GM21381 (cell line): ENCODE results near the gene UBL7.

Experiments used
- ATAC-seq: cut with Tn5 transposase; IDR thresholded peaks from one replicate; pipeline ENCODE4 v1.9.1; 2021; ENCODE audit warnings: mild to moderate bottlenecking, moderate library complexity; ENCODE audit not compliant: unreplicated experiment

UBL7 gene

GRCh38 chr15:74424901-74425528 is 35.9 kb downstream of the UBL7 start:
- no peak for ATAC-seq

DNA sequence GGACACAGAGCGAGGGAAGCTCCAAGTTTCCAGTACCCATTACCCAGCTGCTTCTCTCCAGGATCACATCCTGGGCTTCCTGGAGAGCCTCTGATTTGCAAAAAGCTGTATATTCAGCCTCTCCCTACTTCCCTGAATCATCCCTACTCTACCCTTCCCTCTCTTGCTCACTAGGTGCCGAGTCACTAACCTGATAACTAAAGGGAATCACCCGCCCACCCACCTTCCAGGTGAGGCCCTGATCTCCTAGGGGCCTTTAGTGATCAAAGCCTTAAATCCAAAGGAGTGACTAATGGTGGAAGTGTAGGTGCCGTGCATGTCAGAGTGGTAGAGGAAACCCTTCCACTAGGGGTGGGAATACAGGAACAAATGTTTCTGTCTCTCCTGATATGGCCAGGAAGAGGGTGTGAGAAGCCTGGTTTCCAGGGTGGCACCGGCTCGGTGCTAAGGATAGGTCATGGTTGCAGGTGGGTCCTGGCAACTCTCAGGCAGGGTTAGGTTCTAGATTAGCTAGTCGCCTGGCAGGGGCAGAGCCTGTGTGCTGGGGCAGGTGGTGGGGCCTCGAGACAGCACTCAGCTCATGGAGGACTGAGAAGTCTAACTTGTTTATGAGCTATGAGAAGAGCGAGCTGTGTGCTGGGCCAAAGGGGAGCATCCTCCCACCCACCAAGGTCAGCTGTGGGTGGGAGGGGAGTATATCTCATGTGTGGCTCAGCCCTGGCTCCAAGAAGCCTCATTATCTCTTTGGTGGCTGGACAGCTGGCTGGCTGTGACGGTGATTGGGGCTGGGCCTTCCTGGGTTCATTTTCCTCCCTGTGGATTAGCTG is 37.3 kb downstream of the UBL7 start:
- ATAC-seq = no peak

DNA sequence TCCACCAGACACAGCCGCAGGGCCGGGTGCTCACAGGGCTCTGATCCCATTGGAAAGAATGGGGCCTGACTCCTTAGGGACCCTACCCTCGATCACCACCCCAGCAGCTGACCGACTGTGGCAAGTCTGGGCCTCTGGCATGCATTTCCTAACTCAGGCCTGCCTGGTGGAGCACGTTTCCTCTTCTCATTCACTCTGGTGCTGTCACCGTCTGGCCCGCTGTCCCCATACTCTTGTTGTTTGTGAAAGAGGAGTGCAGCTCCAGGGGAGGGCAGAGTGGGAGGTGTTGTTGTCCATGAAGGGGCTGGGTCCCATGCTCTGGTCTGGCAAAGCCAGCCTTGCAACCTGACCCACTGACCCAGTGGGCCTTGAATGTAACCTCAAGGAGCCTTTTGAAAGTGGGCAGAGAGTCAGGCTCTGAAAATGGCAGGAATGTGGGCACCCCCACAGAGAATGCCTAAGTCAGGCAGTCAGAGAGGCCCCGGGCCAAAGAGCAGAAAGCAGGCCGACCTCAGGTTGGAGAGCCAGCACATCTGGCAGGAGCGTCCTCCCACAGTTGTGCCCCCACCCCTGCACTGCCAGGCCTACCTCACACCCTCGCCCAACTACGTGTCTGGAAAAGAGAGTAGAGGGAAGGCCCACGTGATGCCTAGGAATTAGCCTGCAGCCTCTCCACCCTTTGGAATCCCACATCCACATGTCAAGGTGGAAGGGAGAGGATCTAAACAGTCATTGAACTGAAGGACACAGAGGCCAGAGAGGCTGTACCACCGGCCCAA is 38.1 kb downstream of the UBL7 start:
- no peak for ATAC-seq

GRCh38 chr15:74422265-74422651 is 38.7 kb downstream of the UBL7 start:
- no peak for ATAC-seq

GRCh38 chr15:74421302-74422245 is 39.4 kb downstream of the UBL7 start:
- no peak for ATAC-seq

DNA sequence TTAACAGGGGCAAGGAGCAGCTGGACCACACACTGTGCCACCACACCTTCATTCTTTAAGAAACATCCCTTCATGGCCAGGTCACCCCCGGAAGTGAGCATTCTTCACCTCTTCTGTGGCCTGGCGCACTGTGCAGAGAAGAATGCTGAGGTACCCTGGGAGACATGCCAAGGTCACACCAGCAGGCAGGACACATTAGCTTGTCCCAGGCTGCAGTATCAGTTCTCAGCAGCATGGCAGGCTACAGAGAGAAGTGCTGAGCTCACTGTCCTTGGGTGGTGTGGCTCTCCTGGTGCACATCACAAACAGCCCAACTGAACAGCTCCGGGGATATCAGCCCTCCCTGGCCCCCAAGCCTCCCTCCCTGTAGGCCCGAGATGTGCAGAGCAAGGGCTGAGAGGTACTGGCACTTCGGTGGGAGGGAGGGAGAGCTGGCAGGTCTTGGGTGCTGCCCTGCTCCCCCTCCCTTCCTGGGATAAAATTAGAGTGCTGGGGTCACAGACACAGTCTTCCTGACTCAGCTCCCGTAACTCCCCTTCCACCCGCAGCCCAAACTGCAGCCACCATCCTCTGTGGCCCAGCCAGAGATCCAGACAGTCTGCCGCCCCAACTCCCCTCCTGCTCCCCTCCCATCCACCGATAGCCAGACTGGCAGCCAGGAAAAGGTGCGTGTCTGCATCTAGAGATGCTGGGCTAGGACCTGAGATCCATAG is 40.6 kb downstream of the UBL7 start:
- ATAC-seq = no peak

- ATAC-seq = no peak
Measured at GRCh38 chr15:74419432-74419831, 41.5 kb downstream of the UBL7 start.

DNA sequence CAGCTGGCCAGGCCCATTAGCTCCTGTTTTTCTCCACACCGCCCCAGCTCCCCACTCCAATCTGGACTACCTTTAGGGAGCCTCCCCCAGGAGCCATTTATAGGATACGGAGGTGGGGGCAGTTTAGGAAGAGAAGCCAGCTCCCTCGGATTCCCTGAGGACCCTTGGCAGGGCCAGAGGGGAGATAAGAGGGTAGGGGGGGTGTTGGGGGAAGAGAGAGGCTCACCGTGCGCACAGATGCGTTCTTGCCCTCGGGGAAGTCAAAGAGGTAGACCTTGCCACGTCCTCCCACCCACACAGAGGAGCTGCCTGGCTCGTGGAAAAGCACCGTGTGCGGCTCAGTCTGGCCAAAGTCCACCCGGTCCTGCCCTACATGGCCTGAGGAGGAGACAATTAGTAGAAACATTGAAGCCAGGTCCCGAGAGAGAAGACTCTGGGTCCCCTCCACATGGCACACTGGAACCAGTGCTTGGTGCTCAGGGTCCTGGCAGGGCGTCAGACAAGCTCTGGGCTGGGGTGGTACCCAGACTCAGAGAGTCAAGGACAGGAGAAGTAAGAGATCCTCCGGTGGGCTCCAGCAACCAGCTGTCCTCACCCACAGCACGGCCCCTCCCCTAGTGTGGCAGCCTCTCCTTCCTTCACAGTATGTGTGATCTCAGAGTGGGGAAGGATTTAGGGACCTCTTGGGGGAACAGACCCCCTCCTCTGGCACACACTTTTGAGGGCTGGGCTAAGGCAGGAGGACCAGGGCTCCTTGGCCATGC is 42.2 kb downstream of the UBL7 start:
- ATAC-seq = no peak

GRCh38 chr15:74417670-74418069 is 43.3 kb downstream of the UBL7 start:
- no peak for ATAC-seq

GRCh38 chr15:74417225-74417624 is 43.7 kb downstream of the UBL7 start:
- no peak for ATAC-seq

DNA sequence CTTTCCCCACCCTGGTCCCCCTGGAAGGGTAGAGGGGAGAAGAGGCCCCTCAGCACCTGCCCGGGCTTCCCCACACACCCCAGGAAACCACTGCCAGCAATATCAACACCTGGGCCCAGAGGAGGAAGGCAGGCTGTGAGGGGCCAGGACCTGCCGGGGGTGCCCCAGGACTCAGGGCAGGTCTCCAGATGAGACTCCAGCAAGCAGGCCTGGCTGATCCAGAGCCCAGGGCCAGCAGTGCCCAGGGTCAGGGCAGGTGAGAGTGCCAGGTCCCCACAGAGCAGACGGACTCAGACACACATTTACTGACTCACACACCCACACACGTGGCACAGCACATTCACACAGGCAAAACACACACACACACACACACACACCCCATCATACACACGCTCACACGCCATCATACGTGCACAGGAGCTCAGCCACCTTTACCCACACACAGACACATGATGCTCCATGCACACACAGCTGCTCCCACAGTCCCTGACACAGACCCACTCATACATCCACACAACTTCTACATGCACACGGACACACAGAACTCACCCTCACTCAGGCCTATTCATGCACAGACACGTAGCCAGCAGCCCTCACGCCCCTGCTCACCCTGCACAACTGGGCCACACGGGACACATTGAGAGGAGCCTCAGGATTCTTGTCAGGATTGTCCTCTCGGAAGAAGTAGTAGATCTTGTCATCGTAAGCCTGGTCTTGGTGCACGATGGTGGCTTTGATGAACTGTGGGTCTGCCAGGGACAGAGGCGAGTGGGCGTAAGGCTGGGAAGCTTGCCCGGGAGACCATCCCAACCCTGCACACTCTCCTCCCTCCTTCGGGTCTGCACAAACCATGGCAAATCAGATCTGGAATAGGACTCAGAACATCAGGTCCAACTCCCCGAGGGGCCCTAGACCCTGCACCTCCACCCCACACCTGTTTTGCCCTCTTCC is 44.7 kb downstream of the UBL7 start:
- ATAC-seq = no peak

DNA sequence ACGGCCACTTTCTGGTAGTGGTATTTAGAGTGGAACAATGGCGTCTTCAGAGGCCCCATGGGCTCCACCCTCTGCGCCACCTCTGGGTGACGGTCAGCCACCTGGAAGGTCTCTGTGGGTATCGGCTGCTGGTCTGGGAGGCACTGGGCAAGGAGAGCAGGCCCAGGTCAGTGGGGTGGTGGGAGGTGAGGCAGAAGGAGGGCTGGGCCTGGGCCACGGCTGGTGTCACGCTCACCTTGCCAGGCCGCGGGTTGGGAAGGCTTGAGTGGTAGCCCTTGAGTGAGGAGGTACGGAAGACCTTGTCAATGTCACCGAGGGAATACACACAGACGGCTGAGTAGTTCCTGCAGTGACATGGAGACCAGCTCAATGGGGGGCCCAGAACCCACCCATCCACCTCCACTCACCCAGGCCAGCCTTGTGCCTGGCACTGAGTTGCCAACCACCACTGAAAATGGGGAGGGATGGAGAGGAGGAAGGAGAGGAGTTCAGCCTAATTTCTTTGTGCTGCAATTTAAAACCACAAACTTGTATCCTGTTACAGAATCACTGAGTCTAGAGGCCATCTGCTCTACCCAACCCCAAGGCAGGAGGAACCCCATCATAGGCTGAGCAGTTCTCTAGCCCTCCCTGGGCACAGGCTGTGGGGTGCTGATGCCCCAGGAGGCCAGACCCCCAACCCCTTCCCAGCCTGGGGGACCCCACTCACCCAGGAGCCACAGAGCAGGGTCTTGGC is 46.2 kb downstream of the UBL7 start:
- no peak for ATAC-seq

DNA sequence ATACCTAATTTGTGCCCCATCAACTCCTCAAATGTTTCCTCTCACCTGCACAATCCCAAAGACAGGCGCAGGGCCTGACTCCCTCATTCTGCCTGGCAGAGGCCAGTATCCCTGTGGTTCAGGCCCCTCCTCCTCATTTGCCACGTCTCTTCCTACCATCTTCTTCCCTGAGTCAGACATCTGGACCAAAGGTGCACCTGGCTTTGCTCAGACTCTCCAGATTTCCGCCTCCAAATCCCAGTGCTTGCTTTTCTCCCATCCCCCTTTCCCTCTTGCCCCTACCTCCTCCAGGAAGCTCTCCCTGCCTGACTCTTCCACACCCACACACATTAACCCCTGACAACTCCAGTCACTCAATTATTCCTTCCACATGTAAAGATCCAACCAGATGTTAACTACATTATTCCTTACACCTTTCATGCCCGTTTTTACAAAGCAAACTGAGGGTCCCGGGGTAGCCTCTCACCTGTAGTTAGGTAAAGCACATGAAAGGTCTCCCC is 46.8 kb downstream of the UBL7 start:
- no peak for ATAC-seq

GRCh38 chr15:74413350-74414080 is 47.4 kb downstream of the UBL7 start:
- no peak for ATAC-seq

- ATAC-seq = no peak
Measured at GRCh38 chr15:74412159-74412558, 48.8 kb downstream of the UBL7 start.

- no peak for ATAC-seq
Measured at GRCh38 chr15:74411686-74412085, 49.3 kb downstream of the UBL7 start.

DNA sequence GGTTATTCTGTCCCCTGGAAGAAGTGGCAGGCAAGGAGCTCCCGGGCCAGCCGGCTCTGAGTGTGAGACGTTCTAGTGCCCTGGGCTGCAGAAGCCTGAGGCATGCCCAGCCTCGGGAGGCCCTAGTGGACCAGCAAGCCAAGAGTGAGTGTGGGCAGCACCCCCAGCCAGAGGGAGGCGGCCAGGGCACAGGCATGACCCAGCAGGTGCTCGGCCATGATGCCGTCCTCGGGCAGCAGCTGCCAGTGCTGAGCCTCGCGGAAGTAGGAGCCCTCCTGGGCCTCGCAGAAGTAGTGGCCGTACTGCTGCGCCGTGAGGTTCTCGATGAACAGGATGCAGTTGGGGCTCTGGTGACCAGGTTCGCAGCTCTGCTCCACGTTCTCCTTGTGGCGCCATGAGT is 50.5 kb downstream of the UBL7 start:
- ATAC-seq = no peak
